Measurements from ENCODE around the gene CST3.

- TF ChIP-seq CTCF (IDR thresholded peaks at IDR 0.05), result no peak
- TF ChIP-seq EZH2 (IDR thresholded peaks at IDR 0.05; ENCODE audit: borderline replicate concordance, insufficient read depth, low read depth, low read length, poor library complexity, severe bottlenecking), result no peak
Observed at GRCh38 chr20:23651117-23651516, 13.4 kb upstream of the CST3 start.

Measured in B cell (primary cell).